Tibial artery (tissue), 4 donors: ENCODE results near the gene BCR.

Experiments used
- DNase-seq, 2 donors: peaks; one replicate each; pipeline ENCODE4 v3.0.0-alpha.2; 2019
- H3K27ac ChIP-seq, 2 donors: fragments of 200-600 bp; sonication (generic) in 1 of 2; 1 replicate in 1 of 2; 2 replicates in 1 of 2; pipeline ENCODE4 v1.5.1; 2018 to 2019; ENCODE audit warnings: mild to moderate bottlenecking in 1 of 2
- H3K27me3 ChIP-seq, 2 donors: fragments of 200-600 bp; sonication (generic) in 1 of 2; one replicate each; pipeline versions ENCODE4 v1.5.1 to v1.6.0; 2016 to 2019
- H3K36me3 ChIP-seq, 3 donors: fragments of 200-600 bp; sonication (generic) in 2 of 3; one replicate each; pipeline ENCODE4 v1.5.1; 2016 to 2019; ENCODE audit warnings: mild to moderate bottlenecking in 2 of 3
- H3K4me1 ChIP-seq, 4 donors: fragments of 200-600 bp; sonication (generic) in 2 of 4; 1 replicate in 3 of 4; 2 replicates in 1 of 4; pipeline ENCODE4 v1.5.1; 2016 to 2019
- H3K4me3 ChIP-seq, 2 donors: fragments of 200-600 bp; sonication (generic) in 1 of 2; 1 replicate in 1 of 2; 2 replicates in 1 of 2; pipeline ENCODE4 v1.5.1; 2018 to 2019; ENCODE audit warnings: mild to moderate bottlenecking in 2 of 2
- H3K9me3 ChIP-seq, 3 donors: fragments of 200-600 bp; sonication (generic) in 1 of 3; one replicate each; pipeline ENCODE4 v1.5.1; 2016 to 2019
- intact Hi-C: fragments of 100-400 bp; cut with DNase I; formaldehyde crosslinking; loops from one replicate; pipeline ENCODE4 v1.15.0; 2023; ENCODE audit warnings: low total_unique reads
- TF ChIP-seq, protein P1 (sequence below), 2 experiments: fragments of 200-600 bp in 1 of 2; fragments of 450-650 bp in 1 of 2; IDR thresholded peaks; one replicate each; pipeline ENCODE4 v1.5.1; 2017 to 2019; ENCODE audit warnings: antibody characterized with exemption in 2 of 2, mild to moderate bottlenecking in 1 of 2, moderate library complexity in 1 of 2

BCR gene

DNA sequence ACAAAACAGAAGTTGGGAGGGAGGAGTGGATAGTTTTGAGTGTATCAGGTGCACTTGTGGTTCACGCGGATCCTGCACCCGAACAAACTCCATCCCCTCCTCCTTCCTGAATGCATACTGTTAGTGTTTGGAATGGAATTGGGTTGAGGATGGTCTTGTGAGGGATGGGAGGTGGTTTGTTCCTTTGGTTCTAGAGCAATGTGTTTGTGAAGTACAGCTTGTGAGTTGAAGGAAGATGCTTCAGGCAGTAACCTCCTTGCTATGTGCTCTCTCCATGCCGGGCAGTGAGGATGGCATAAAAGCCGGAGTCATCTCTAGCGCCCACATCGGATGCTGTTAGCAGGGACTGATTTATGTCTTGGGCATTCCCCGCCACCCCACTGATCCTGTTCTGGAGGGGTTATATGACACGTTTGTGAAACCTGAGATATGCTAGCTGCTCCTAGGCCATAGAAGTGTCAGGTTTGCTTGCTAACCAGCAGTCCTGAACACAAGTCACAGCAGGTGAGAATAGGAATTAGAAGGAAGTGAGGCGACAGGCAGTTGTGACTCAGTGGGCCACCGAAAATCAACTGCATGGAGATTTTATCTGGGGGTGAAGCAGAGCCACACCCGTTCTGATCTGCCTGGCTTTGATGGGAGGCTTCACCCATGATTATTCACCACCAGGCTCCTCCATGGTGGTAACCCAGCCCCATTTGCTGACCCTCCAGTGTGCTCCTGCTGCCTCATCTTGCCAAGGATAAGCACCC, 2.2 kb downstream of the BCR start:
- DNase-seq = no peak
- Histone ChIP-seq H3K4me1 (peaks cover 0 to 74% (median 60%) of the 10 kb centered on the region in 4 donors), H3K9me3 (no peaks in the 10 kb centered on the region), H3K27me3 (no peaks in the 10 kb centered on the region), H3K4me3 (peak overlapping the region; percentile 69 to 74), H3K36me3 (no peaks in the 10 kb centered on the region), H3K27ac (peak overlapping the region; percentile 76 to 96)
- TF ChIP-seq, protein P1, sequence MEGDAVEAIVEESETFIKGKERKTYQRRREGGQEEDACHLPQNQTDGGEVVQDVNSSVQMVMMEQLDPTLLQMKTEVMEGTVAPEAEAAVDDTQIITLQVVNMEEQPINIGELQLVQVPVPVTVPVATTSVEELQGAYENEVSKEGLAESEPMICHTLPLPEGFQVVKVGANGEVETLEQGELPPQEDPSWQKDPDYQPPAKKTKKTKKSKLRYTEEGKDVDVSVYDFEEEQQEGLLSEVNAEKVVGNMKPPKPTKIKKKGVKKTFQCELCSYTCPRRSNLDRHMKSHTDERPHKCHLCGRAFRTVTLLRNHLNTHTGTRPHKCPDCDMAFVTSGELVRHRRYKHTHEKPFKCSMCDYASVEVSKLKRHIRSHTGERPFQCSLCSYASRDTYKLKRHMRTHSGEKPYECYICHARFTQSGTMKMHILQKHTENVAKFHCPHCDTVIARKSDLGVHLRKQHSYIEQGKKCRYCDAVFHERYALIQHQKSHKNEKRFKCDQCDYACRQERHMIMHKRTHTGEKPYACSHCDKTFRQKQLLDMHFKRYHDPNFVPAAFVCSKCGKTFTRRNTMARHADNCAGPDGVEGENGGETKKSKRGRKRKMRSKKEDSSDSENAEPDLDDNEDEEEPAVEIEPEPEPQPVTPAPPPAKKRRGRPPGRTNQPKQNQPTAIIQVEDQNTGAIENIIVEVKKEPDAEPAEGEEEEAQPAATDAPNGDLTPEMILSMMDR (IDR thresholded peaks at IDR 0.05) = no peak
- intact Hi-C loops = no loop called here

DNA sequence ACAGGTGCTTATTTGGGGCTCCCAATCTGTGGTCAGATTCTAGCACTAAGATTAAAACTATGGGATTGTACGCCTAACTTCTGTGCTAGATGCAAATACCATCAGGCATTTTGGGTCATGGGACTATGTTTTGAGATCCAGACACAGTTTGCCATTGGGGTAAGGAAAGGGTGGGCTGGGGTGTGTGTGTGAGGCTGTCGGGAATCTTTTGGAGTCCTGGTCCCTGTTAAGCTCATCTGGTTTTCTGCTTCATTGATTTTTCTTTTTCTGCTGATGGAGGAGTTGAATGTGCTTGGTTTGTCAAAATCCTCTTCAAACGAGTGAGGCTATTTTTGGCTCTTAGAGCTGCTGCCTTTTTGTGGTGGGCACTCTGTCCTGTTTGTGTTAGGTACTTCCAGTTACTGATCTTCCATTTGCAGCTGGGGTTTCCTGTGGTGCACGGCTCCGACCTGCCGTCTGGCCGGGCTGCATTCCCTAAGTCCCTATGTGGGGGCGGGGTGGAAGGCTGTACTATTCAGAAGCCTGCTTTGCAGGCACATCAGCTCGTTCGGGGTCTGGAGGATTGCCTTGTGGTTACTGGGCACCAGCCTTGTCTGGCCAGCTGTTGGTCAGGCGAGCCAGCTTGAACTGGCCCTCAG, 2.9 kb downstream of the BCR start:
- Histone ChIP-seq H3K4me1 (peaks cover 0 to 80% (median 66%) of the 10 kb centered on the region in 4 donors), H3K4me3 (peak overlapping the region; percentile 69 to 74), H3K27me3 (no peaks in the 10 kb centered on the region), H3K36me3 (no peaks in the 10 kb centered on the region), H3K27ac (peak overlapping the region; percentile 76 to 96), H3K9me3 (no peaks in the 10 kb centered on the region)
- intact Hi-C loops = no loop called here
- TF ChIP-seq, protein P1 (IDR thresholded peaks at IDR 0.05) = no peak
- DNase-seq = peak; percentile 60 to 85

DNA sequence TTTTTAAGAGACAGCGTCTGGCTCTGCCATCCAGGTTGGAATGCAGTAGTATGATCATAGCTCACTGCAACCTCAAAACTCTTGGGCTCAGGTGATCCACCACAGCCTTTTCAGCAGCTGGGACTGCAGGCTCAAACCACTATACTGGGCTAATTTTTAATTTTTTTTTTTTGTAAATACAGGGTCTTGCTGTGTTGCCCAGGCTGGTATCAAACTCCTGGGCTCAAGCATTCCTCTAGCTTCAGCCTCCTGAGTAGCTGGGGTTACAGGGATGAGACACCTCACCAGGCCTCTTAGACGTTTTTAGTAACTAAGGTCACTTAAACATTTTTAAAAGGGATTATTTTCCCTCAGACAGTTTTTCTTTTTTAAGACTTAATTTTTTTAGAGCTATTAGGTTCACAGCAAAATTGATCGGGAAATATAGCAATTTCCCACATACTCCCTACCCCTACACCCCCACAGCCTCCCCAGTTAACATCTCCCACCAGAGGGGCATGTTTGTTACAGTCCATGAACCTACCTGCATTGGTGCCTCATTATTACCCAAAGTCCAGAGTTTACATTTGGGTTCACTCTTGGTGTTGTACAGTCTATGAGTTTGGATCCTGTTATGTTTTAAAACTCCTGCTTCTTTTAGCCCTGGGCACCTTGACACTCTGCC, 3.9 kb downstream of the BCR start:
- DNase-seq = no peak
- no peaks in the 10 kb centered on the region for H3K9me3 ChIP-seq
- H3K4me3 ChIP-seq = peak overlapping the region; percentile 69 to 74
- H3K4me1 ChIP-seq = peaks cover 0 to 80% (median 60%) of the 10 kb centered on the region in 4 donors
- no peaks in the 10 kb centered on the region for H3K27me3 ChIP-seq
- peak overlapping the region; percentile 66 to 76 for H3K27ac ChIP-seq
- TF ChIP-seq, protein P1 (IDR thresholded peaks at IDR 0.05) = no peak
- H3K36me3 ChIP-seq = no peaks in the 10 kb centered on the region
- intact Hi-C loops = no loop called here

DNA sequence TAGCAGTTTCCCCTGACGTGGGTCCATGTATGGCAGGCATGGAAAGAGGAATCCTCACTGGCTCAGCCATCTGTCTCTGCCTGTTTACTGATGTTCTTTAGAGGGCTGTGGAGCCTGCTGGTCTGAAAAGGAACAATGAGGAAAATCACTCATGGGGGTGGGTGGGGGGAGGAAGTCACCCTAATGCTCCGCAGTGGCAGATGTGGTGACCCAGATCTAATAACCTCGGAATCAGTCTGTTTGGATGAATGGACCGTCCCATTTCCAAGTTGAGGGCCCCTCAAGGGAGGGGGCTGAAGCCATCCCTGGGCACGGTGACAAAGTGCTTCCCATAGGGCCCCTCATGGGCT, 4.4 kb downstream of the BCR start:
- no peak overlapping the region for H3K4me3 ChIP-seq
- TF ChIP-seq, protein P1 (IDR thresholded peaks at IDR 0.05) = no peak
- intact Hi-C loops = no loop called here

DNA sequence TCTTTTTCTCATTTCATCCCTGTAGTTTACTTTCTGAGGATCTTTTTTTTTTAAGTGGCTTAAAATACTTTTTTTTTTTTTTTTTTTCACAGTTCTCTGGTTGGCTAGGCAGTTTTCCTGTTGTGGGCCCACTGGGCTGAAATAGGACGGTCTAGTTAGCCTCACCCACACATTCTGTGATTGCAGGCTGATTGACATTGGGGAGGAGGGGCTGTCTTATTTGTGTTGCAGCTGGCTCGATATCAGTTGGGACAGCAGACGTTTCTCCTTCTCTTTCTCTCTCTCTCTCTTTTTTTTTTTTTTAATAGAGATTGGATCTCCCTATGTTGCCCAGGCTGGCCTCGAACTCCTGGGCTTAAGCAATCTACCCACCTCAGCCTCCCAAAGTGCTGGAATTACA, 6.9 kb downstream of the BCR start:
- H3K4me1 ChIP-seq = peaks cover 0 to 79% (median 44%) of the 10 kb centered on the region in 4 donors
- no peak for DNase-seq
- H3K4me3 ChIP-seq = no peak overlapping the region
- no peaks in the 10 kb centered on the region for H3K9me3 ChIP-seq
- peaks cover 0 to 9% (median 6%) of the 10 kb centered on the region in 3 donors for H3K36me3 ChIP-seq
- peak overlapping the region; percentile 63 to 72 for H3K27ac ChIP-seq
- TF ChIP-seq, protein P1 (IDR thresholded peaks at IDR 0.05) = no peak
- intact Hi-C loops = no loop called here
- no peaks in the 10 kb centered on the region for H3K27me3 ChIP-seq

More for the DNA sequence above, 4.4 kb downstream of the BCR start:
- DNase-seq = no peak
- H3K4me1 ChIP-seq = peaks cover 0 to 80% (median 55%) of the 10 kb centered on the region in 4 donors
- no peaks in the 10 kb centered on the region for H3K36me3 ChIP-seq
- H3K9me3 ChIP-seq = no peaks in the 10 kb centered on the region
- H3K27ac ChIP-seq = peak overlapping the region; percentile 66 to 76
- H3K27me3 ChIP-seq = no peaks in the 10 kb centered on the region
